Measurements from ENCODE around the gene ST3GAL5. TPM values are rescaled to one million over a fixed set of nuclear protein-coding genes. Genes with fewer than 3 reads are reported as not detected.
"Not testable (repeated sequence)": the region's sequence is repeated elsewhere in the genome, so short reads cannot be mapped to it uniquely, and the experiment has no call there.

Gene ST3GAL5
- total and polyA plus RNA-seq, 2 donors (not counting 1 experiment from before 2014, with no cell fraction given), result 42.6 to 94.3 TPM

DNA sequence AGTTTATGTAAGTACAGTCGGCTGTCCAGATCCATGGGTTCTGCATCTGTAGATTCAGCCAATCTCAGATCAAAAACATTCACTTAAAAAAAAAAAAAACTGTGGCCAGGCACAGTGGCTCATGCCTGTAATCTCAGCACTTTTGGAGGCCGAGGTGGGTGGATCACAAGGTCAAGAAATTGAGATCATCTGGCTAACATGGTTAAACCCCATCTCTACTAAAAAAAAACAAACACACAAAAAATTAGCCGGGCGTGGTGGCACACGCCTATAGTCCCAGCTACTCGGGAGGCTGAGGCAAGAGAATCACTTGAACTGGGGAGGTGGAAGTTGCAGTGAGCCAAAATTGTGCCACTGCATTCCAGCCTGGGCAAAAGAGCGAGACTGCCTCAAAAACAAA, 42.4 kb upstream of the ST3GAL5 start:
- H3K9me3 ChIP-seq (ENCODE audit: control extremely low read depth in 1 of 3, control insufficient read depth in 2 of 3, insufficient read depth in 1 of 3, low read length in 2 of 3); H4K20me1 ChIP-seq (ENCODE audit: control insufficient read depth, insufficient read depth, low read length, poor library complexity, severe bottlenecking); H3K4me3 ChIP-seq (ENCODE audit: control extremely low read depth in 1 of 5, extremely low read depth in 1 of 5, insufficient read depth in 1 of 5, low read depth in 2 of 5, low read length in 4 of 5); H3K36me3 ChIP-seq (replicated peaks in 1 of 2; ENCODE audit: control extremely low read depth in 1 of 2, control insufficient read depth in 1 of 2, extremely low read depth in 1 of 2, insufficient read depth in 2 of 2, low read length in 1 of 2); H3K27me3 ChIP-seq (replicated peaks in 1 of 4; ENCODE audit: control extremely low read depth in 1 of 4, control insufficient read depth in 3 of 4, insufficient read depth in 4 of 4, low read length in 3 of 4); H3K4me1 Mint-ChIP-seq; H3K79me2 ChIP-seq (ENCODE audit: control insufficient read depth, insufficient read depth, low read length); H3K9me3 Mint-ChIP-seq (ENCODE audit: insufficient read depth); H3K27ac Mint-ChIP-seq; H3K4me3 Mint-ChIP-seq; POLR2A ChIA-PET; H3K27me3 Mint-ChIP-seq; H3K4me2 ChIP-seq (replicated peaks; ENCODE audit: low read depth, low read length, poor library complexity, severe bottlenecking); H3K9ac ChIP-seq (ENCODE audit: low read length); ATAC-seq (ENCODE audit: low read depth); CTCF ChIA-PET; H3K27ac ChIP-seq (ENCODE audit: low read length in 2 of 2); H3K4me1 ChIP-seq (ENCODE audit: control insufficient read depth in 2 of 2, insufficient read depth in 2 of 2, low read length in 2 of 2); H2AFZ ChIP-seq (ENCODE audit: insufficient read depth, low read depth, low read length, poor library complexity, severe bottlenecking); DNase-seq; intact Hi-C loops (cut with micrococcal nuclease): not testable (repeated sequence)
- WGBS (ENCODE audit: insufficient coverage), result 96% methylated on average over 4 of the region's 7 CpGs

DNA sequence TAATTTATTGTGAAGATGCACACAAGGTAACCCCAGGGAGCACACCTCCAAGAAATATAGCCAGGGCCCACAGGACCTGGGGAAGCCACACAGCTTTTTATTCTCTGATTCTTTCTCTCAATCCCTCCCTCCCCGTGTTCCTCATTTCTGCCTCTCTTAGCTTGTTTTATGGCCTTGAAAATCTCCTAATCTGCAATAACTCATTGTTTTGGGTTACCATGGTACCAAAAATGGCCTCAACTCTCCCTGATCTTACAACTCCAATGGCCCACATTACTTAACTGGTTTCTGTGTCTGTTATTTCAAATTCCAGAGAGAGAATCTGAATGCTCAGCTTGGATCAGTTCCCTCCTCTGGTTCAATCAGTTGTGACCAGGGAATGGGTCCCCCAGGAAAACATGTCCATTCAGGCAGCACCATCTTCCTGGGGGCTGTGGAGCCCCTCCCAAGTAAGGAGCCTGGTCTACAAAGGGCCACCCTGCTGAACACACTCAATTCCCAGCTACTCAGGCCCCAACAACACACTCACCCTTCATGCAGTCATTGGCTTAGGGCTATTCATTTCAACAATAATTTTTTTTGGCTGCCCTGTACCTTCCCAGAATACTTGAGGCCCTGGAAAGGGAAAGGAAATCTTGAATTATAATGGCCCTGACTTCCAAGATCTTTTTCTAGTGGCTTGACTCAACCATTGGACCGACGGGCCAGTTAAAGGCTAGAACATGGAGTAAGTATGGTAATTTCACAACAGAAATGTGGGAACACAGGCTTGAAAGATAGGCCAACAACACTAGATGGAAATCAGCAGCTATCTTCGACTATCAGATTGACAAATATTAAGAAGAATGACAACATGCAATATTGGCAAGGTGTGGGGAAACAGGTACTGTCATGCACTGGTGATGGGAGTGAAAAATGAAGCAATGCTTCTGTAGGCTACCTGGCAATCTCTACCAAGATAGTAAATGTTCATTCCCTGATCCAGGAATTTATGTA, 41.6 kb upstream of the ST3GAL5 start:
- Histone ChIP-seq H3K4me3 (ENCODE audit: control extremely low read depth in 1 of 5, extremely low read depth in 1 of 5, insufficient read depth in 1 of 5, low read depth in 2 of 5, low read length in 4 of 5) (no peak overlapping the region), H3K36me3 (replicated peaks in 1 of 2; ENCODE audit: control extremely low read depth in 1 of 2, control insufficient read depth in 1 of 2, extremely low read depth in 1 of 2, insufficient read depth in 2 of 2, low read length in 1 of 2) (no peaks in the 10 kb centered on the region), H3K27me3 (replicated peaks in 1 of 4; ENCODE audit: control extremely low read depth in 1 of 4, control insufficient read depth in 3 of 4, insufficient read depth in 4 of 4, low read length in 3 of 4) (peaks cover 0 to 2% (median 0%) of the 10 kb centered on the region in 4 experiments), H3K4me2 (replicated peaks; ENCODE audit: low read depth, low read length, poor library complexity, severe bottlenecking) (no peak overlapping the region), H3K4me1 (ENCODE audit: control insufficient read depth in 2 of 2, insufficient read depth in 2 of 2, low read length in 2 of 2) (peaks cover 0 to 4% of the 10 kb centered on the region in 2 donors), H3K27ac (ENCODE audit: low read length in 2 of 2) (no peak overlapping the region), H3K9me3 (ENCODE audit: control extremely low read depth in 1 of 3, control insufficient read depth in 2 of 3, insufficient read depth in 1 of 3, low read length in 2 of 3) (peaks cover 0 to 7% (median 0%) of the 10 kb centered on the region in 3 donors), H4K20me1 (ENCODE audit: control insufficient read depth, insufficient read depth, low read length, poor library complexity, severe bottlenecking) (no peaks in the 10 kb centered on the region), H3K9ac (ENCODE audit: low read length) (no peak overlapping the region), H2AFZ (ENCODE audit: insufficient read depth, low read depth, low read length, poor library complexity, severe bottlenecking) (no peak overlapping the region), H3K79me2 (ENCODE audit: control insufficient read depth, insufficient read depth, low read length) (no peaks in the 10 kb centered on the region)
- intact Hi-C loops (cut with micrococcal nuclease), result no loop called here
- Mint-ChIP-seq H3K4me1 (peaks cover 6% of the 10 kb centered on the region), H3K9me3 (ENCODE audit: insufficient read depth) (no peaks in the 10 kb centered on the region), H3K27me3 (no peaks in the 10 kb centered on the region), H3K27ac (no peak overlapping the region), H3K4me3 (no peak overlapping the region)
- TF ChIP-seq, protein P1, sequence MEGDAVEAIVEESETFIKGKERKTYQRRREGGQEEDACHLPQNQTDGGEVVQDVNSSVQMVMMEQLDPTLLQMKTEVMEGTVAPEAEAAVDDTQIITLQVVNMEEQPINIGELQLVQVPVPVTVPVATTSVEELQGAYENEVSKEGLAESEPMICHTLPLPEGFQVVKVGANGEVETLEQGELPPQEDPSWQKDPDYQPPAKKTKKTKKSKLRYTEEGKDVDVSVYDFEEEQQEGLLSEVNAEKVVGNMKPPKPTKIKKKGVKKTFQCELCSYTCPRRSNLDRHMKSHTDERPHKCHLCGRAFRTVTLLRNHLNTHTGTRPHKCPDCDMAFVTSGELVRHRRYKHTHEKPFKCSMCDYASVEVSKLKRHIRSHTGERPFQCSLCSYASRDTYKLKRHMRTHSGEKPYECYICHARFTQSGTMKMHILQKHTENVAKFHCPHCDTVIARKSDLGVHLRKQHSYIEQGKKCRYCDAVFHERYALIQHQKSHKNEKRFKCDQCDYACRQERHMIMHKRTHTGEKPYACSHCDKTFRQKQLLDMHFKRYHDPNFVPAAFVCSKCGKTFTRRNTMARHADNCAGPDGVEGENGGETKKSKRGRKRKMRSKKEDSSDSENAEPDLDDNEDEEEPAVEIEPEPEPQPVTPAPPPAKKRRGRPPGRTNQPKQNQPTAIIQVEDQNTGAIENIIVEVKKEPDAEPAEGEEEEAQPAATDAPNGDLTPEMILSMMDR (IDR thresholded peaks at IDR 0.05), result no peak
- no peak for TF ChIP-seq EZH2 (IDR thresholded peaks at IDR 0.05; ENCODE audit: borderline replicate concordance, insufficient read depth, low read depth, low read length, poor library complexity, severe bottlenecking)
- WGBS (ENCODE audit: insufficient coverage), result 96% methylated on average over 3 of the region's 4 CpGs
- no peak for ATAC-seq (ENCODE audit: low read depth)
- no peak for DNase-seq
- ChIA-PET POLR2A (no interaction called here), CTCF (no interaction called here)

Data from B cell (primary cell).